HG02840 (cell line): Measurements from ENCODE around the gene TECPR2.
"Not testable (repeated sequence)": the region's sequence is repeated elsewhere in the genome, so short reads cannot be mapped to it uniquely, and the experiment has no call there.

Experiments
- ATAC-seq: cut with Tn5 transposase; IDR thresholded peaks from one replicate; pipeline ENCODE4 v1.9.1; 2021; ENCODE audit warnings: mild to moderate bottlenecking, moderate library complexity, moderate number of reproducible peaks; ENCODE audit not compliant: unreplicated experiment, low FRiP score

The TECPR2 gene

DNA sequence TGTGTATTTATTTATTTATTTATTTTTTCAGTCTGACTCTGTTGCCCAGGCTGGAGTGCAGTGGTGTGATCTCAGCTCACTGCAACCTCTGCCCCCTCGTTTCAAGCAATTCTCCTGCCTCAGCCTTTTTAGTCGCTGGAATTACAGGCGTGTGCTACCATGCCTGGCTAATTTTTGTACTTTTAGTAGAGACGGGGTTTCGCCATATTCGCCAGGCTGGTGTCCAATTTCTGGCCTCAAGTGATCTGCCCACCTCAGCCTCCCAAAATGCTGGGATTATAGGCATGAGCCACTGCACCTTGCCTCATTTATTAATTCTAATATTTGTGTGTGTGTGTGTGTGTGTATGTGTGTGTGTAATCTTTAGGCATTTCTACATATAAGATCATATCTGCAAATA is 33.4 kb upstream of the TECPR2 start:
- ATAC-seq = not testable (repeated sequence)

DNA sequence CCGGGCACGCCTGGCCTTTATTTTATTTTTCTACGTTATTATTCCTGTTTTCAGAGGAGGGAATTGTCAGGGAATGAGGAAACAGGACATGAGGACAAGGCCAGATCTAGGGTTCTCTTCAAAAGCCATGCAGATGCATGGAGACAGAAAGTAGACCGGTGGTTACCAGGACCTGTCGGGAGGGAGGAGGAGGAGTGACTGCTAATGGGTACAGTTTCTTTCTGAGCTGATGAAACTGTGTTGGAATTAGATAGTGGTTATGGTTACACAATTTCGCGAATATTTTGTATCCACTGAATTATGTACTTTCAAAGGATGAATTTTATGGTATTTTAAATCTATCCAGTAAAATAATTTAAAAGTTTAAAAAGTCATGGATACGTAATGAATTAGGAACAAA is 31.9 kb upstream of the TECPR2 start:
- ATAC-seq = no peak

GRCh38 chr14:102333390-102333789 is 29.4 kb upstream of the TECPR2 start:
- ATAC-seq = no peak

- ATAC-seq = no peak
These were observed 28.7 kb upstream of the TECPR2 start for GRCh38 chr14:102333795-102334705.

DNA sequence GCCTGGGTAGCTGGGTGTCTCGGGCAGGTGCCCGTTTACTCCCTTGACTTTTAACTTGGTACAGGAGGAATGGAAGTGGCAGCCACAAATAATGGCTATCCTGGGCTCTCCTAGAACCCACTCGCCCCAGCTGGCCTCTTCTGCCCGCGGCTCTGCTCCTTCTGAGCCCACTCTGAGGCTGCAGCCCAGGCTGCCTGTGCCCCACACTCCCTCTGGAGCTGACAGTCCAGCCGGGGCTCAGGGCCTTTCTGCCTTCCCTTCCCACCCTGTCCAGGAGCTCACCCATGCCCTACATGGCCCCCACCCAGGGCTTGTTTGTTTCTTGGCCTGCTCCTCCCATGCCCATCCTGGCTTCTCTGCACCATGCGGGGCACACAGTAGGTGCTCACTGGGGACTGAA is 27.6 kb upstream of the TECPR2 start:
- no peak for ATAC-seq

- no peak for ATAC-seq
These were observed 24.0 kb upstream of the TECPR2 start for GRCh38 chr14:102338724-102339123.

- ATAC-seq = no peak
These were observed 21.2 kb upstream of the TECPR2 start for GRCh38 chr14:102341566-102341965.

DNA sequence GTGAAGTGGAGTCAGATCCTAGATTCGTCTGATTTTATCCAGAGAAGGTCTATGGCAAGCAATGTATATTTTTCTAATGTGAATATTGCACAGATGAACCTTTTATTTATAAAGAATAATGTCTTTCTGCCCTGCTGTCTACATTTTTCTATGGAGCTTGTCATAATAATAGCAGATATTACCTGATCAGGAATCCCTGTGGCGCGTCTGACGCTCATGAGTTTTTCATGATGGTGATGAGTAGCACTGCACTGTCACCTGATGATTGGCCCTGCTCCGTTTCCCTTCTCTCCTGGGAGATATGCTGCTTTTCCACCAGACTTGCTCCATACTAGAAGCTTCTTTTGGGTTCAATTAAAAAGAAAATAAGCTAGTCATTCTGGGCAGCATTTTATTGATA is 20.5 kb upstream of the TECPR2 start:
- ATAC-seq = no peak

DNA sequence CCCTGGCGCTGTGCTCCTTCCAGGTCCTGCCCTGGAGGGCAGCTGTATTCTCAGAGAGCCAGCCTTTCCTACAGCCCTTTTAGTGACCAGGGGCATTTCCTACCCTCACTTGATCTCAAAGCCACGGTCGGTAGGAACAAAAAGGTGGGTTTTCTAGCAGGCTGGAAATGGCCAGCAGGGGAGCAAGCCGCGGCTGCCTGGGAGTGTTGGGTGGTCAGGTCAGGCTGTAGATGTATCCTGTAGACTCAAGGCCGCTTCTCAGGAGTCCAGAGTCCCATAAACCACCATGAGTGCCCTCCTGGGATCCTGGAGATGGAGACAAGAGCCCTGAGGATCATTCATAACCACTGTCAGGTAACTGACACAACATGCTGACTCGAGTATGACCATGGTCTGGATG is 18.7 kb upstream of the TECPR2 start:
- ATAC-seq = no peak

DNA sequence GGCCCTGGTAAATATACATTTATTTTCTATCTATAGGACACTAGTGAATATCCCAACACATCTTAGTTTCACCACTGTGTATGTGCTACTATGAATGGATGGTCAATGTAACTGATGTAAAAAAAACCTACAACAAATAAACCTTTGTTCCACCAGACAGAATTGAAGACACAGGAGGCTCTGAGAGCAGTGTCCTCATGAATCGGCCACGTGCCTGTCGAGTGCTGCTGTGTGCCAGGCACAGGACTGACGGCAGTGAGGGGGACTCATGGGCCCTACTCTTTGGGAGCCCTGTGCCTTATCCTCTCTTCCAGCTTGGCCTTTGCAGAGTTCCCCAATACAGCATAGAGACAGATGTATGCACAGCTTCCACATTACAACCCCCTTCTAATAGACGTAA is 18.3 kb upstream of the TECPR2 start:
- ATAC-seq = no peak

- ATAC-seq = no peak
These were observed 17.5 kb upstream of the TECPR2 start for GRCh38 chr14:102345232-102345631.

DNA sequence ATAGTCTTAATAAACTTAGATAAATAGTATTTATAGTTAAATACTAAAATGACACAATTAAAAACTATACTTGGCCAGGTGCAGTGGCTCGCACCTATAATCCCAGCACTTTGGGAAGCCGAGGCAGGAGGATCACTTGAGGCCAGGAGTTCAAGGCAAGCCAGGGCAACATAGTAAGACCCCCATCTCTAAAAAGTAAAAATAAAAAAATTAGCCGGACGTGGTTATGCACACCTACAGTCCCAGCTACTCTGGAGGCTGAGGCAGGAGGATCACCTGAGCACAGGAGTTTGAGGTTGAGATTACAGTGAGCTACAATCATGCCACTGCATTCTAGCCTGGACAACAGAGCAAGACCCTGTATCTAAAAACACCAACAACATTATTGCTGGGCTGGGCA is 16.1 kb upstream of the TECPR2 start:
- no peak for ATAC-seq

DNA sequence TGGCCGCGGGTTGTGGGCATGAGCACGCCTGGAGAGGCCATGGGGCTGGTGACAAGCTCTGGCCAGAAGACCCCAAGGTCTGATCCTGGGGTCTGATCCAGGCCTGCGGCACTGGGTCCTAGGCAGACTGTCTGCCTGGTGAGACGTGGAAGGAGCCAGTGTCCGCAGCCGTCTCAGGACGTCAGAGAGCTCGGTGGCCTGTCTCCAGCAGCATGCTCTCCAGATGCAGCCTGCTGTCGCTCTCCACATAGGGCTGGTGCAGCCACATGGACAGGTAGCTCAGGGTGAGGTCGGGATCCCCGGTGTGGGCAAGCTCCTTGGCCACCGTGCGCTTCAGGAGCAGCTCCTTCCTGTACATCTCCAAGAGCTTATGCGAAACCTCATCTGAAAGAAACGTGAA is 14.4 kb upstream of the TECPR2 start:
- ATAC-seq = no peak

- no peak for ATAC-seq
These were observed 11.7 kb upstream of the TECPR2 start for GRCh38 chr14:102351023-102351422.

DNA sequence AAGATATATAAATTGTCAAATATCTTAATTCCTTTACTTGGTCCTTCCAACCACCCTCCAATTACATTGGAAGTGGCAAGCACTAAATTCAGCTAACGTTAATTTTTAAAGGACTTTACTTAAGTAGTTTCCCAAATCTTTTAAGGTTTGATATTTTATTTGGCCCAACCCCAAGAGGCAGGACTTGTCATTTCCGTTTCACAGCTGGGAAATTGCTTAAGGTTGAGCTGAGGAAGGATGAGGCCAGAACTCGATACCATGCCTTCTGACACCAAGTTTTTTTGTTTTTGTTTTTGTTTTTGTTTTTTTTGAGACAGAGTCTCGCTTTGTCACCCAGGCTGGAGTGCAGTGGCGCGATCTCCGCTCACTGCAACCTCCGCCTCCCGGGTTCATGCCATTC is 11.1 kb upstream of the TECPR2 start:
- ATAC-seq = not testable (repeated sequence)

DNA sequence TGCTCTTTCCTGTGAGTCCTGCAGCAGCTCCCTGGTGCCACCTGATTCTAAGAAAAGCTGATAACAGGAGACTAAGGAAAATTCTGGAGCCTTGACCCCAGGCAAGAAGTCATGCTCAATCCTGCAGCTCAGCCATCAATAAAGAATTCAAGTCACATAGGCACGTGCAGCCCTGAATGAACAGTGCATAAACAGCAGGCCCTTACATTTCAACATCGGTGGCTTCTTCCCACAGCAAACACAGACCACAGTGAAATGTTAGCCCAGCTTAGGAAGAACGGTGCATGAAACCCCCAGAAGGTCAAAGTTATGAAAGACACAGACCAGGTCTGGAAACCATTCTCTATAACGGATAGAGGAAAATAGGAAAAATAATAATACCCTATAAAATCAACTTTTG is 10.5 kb upstream of the TECPR2 start:
- no peak for ATAC-seq

GRCh38 chr14:102353126-102353619 is 9.6 kb upstream of the TECPR2 start:
- no peak for ATAC-seq

- no peak for ATAC-seq
These were observed 6.5 kb upstream of the TECPR2 start for GRCh38 chr14:102356280-102356679.

DNA sequence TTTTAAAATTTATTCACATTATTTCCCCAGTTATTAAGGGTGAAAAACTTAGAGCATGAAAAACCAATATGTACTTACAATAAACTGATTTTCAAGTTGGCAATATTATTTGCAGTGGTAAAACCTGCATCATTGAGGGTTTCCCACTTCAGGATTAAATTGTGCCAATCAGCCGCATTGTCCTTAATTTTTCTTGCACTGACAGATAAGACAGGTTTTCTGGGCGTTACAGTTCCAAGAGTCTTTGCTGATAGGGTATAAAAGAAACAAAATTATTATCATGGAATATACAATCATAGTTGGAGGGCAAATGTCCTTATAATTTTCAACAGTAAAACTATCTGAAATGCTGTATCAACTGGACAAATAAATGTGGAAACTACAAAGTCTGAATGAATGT is 3.4 kb upstream of the TECPR2 start:
- no peak for ATAC-seq

- ATAC-seq = no peak
These were observed 2.4 kb upstream of the TECPR2 start for GRCh38 chr14:102360388-102360787.

- ATAC-seq = no peak
These were observed 657 bp upstream of the TECPR2 start for GRCh38 chr14:102362084-102362483.
